GM18858 (cell line): Measurements from ENCODE around the gene HOXA13.

Source experiments
- ATAC-seq: cut with Tn5 transposase; IDR thresholded peaks from one replicate; pipeline ENCODE4 v1.9.1; 2021; ENCODE audit not compliant: unreplicated experiment

Gene HOXA13

DNA sequence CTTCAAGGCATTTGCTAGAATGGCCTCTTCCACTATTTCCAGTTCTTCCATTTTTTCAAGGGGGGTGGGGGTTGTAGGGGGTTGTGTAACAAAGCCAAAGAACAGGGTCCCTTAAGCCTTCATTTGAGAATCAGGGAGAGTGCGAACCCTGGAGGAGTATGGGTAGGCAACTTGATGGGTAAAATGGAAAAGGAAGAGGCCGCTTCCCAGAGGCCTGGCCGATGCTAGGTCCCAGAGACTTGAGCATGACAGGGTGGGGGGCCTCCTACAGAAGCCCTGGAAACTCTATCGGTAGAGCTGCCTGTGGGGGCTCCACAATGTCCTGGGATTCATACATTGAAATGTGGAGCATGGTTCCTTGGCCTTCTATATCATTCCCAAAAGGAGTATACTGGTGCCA is 9.1 kb upstream of the HOXA13 start:
- ATAC-seq: no peak

DNA sequence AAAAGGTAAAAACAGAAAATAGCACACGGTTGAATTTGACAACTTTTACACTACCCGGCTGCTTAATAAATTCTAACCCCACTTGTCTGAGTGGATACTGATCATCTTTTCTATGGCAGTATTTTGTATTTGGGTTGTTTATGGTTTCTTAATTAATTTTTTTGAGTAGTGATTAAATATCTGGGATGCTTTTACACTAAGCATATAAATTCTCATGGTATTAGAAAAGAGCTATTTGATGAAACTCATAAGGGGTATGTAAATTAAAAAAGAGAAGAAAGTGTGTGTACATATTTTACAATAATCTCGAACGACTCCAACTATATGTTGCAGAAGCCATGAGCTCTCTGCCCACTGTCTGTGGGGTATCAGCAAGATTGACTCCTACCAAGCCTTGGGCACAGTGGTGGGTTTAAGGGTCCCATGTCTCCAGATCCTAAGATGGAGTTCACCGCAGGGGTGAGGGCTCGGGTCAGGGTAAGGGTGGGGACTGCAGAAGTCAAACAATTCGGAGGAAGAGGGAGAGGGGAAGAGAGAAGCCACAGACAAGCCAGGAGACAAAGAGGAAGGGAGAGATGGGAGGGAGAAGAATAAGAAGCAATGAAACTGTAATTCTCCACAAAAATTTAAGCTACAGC is 7.6 kb upstream of the HOXA13 start:
- no peak for ATAC-seq

GRCh38 chr7:27205325-27206280 is 5.7 kb upstream of the HOXA13 start:
- ATAC-seq: no peak

GRCh38 chr7:27204851-27205322 is 5.0 kb upstream of the HOXA13 start:
- no peak for ATAC-seq

- no peak for ATAC-seq
These were observed 4.2 kb upstream of the HOXA13 start for GRCh38 chr7:27203964-27204594.

- no peak for ATAC-seq
These were observed 3.6 kb upstream of the HOXA13 start for GRCh38 chr7:27203365-27203953.

DNA sequence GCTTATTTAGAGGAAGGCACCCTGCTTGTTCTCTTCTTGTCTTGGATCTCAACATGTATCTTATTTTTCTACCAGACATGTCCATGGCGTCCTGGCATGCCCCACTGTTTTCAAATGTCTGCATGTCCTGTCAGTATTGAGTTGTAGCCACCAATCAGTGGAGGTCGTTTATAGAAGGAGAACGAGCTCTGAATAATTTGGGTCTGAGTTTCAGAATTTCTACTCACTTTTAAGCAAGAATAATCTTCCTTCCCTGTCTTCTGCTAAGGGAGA is 2.9 kb upstream of the HOXA13 start:
- ATAC-seq: no peak

GRCh38 chr7:27202018-27202861 is 2.3 kb upstream of the HOXA13 start:
- ATAC-seq: no peak

DNA sequence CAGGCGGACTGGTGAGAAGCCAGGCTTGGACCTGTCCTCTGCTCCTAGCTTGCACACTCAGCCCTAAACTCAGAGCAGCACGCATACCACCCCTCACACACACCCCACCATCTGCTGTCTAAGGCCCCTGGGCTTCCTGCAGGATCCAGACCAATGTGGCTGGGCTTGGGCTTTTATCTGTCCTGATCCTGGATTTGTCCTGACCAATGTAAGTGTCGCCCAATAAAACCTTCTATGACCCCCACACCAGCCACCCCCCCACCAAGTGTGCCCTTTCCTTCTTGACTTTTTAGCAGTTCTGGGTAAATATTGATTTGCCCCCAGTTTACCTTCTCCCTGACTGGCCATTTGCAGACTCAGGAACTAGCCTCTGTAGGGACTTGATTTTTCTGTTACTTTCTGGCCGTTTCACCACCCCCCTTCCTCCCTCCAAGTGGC is 1.7 kb upstream of the HOXA13 start:
- no peak for ATAC-seq

GRCh38 chr7:27200761-27201579 is 1.1 kb upstream of the HOXA13 start:
- ATAC-seq: no peak

GRCh38 chr7:27198871-27199801 is 755 bp downstream of the HOXA13 start:
- ATAC-seq: no peak

GRCh38 chr7:27198138-27198841 is 1.6 kb downstream of the HOXA13 start:
- no peak for ATAC-seq

DNA sequence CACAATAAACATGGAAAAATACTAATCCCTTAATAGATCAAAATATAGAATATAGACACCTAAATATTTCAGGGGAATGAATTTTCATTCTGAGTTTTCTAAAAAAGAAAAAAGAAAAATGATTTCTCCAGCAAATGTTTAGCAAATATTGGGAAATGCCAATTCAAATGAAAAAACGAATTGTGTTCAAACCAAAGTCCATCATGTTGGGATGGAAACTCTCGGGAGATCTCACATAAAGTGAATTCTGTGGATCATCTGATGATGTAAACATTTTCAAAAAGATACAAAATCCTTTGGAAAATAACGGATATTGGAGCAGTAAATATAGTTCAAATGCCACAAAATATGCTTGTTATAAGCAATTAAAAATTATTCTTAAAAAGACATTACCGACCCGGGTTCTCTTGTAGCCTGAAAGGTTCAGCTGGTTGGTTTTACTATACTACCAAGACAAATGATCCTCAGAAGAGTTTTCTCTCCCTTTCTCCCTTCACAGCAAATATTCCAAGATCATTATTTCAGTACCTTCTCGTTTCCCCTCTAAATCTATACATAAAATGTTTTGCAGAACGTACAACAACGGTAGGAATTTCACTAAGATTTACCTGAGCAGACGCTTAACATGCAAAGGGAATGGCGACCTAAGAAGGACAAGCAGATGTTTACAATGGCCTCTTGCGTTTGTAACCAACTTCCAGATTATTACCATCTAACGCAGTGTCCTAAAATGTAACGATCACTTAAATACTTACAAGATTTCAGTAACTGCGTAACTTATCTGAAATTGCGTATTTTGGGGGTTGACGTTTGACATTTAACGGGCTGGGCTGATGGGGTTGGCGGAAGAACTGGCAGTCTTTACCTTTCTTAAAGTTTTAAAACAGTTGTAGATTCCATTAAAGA is 2.5 kb downstream of the HOXA13 start:
- no peak for ATAC-seq

GRCh38 chr7:27196287-27196767 is 3.6 kb downstream of the HOXA13 start:
- no peak for ATAC-seq

- ATAC-seq: no peak
These were observed 5.1 kb downstream of the HOXA13 start for GRCh38 chr7:27194686-27195379.

- ATAC-seq: no peak
These were observed 5.9 kb downstream of the HOXA13 start for GRCh38 chr7:27194002-27194352.
